ENCODE results near the gene CYP26B1. TPM values are rescaled to one million over a fixed set of nuclear protein-coding genes. Genes with fewer than 3 reads are reported as not detected.

CYP26B1 gene
- total and polyA plus RNA-seq, 2 of the 8 experiments (the other 6 are each of a cell fraction or from before 2014, with no cell fraction given) = 0.06 to 0.69 TPM

GRCh38 chr2:72148837-72149555 is 1.3 kb upstream of the CYP26B1 start (continued):
- TF ChIP-seq JUN (IDR thresholded peaks at IDR 0.05; ENCODE audit: low read depth, low read length) (no peak), KDM5A (IDR thresholded peaks at IDR 0.05; ENCODE audit: low read length) (no peak)

All from H1 (cell line).